Parathyroid adenoma (tissue), 2 donors: ENCODE measurements around the gene BANK1.

Experiments used
- H2AFZ ChIP-seq: fragments of 300-600 bp; sonication (generic); one replicate; pipeline ENCODE4 v1.7.0; 2017; ENCODE audit warnings: antibody characterized with exemption, mild to moderate bottlenecking
- H3K27ac ChIP-seq: fragments of 300-600 bp; sonication (generic); one replicate; pipeline ENCODE4 v1.7.0; 2017
- H3K27me3 ChIP-seq: fragments of 300-600 bp; sonication (generic); one replicate; pipeline ENCODE4 v1.7.0; 2017; ENCODE audit warnings: low read length; ENCODE audit not compliant: control insufficient read depth, insufficient read depth
- H3K36me3 ChIP-seq: fragments of 300-600 bp; sonication (generic); one replicate; pipeline ENCODE4 v1.7.0; 2017; ENCODE audit warnings: low read length; ENCODE audit not compliant: control insufficient read depth, insufficient read depth
- H3K4me1 ChIP-seq: fragments of 300-600 bp; sonication (generic); one replicate; pipeline ENCODE4 v1.7.0; 2017; ENCODE audit warnings: control low read depth
- H3K4me2 ChIP-seq: fragments of 300-600 bp; sonication (generic); one replicate; pipeline ENCODE4 v1.7.0; 2017; ENCODE audit warnings: low read length
- H3K4me3 ChIP-seq: fragments of 300-600 bp; sonication (generic); one replicate; pipeline ENCODE4 v1.7.0; 2017; ENCODE audit warnings: low read depth, low read length
- H3K79me2 ChIP-seq: fragments of 300-600 bp; sonication (generic); one replicate; pipeline ENCODE4 v1.7.0; 2017; ENCODE audit warnings: control low read depth
- H3K9ac ChIP-seq: fragments of 300-600 bp; sonication (generic); one replicate; pipeline ENCODE4 v1.7.0; 2017; ENCODE audit warnings: mild to moderate bottlenecking
- H3K9me3 ChIP-seq: fragments of 300-600 bp; sonication (generic); one replicate; pipeline ENCODE4 v1.7.0; 2017; ENCODE audit warnings: low read length; ENCODE audit not compliant: control insufficient read depth
- CTCF ChIP-seq: fragments of 300-600 bp; sonication (generic); IDR thresholded peaks from one replicate; pipeline ENCODE4 v1.7.0; 2017; ENCODE audit warnings: antibody characterized with exemption, mild to moderate bottlenecking
- donor health status: primary hyperparathyroidism.

BANK1 gene

GRCh38 chr4:101981756-101982155, 191.2 kb downstream of the BANK1 start:
- H3K4me2 ChIP-seq: no peak overlapping the region
- no peak overlapping the region for H3K27ac ChIP-seq
- no peak overlapping the region for H3K9ac ChIP-seq
- no peaks in the 10 kb centered on the region for H3K27me3 ChIP-seq
- H2AFZ ChIP-seq: no peak overlapping the region
- no peak overlapping the region for H3K4me3 ChIP-seq
- H3K36me3 ChIP-seq: no peaks in the 10 kb centered on the region
- no peaks in the 10 kb centered on the region for H3K79me2 ChIP-seq
- no peaks in the 10 kb centered on the region for H3K4me1 ChIP-seq
- H3K9me3 ChIP-seq: no peaks in the 10 kb centered on the region
- no peak for TF ChIP-seq CTCF

- Histone ChIP-seq H3K4me3 (no peak overlapping the region), H3K9ac (no peak overlapping the region), H3K9me3 (no peaks in the 10 kb centered on the region), H2AFZ (no peak overlapping the region), H3K4me2 (no peak overlapping the region), H3K4me1 (no peaks in the 10 kb centered on the region), H3K36me3 (no peaks in the 10 kb centered on the region), H3K27ac (no peak overlapping the region), H3K27me3 (no peaks in the 10 kb centered on the region), H3K79me2 (no peaks in the 10 kb centered on the region)
- TF ChIP-seq CTCF: no peak
These were observed 193.3 kb downstream of the BANK1 start for GRCh38 chr4:101983835-101984234.

- Histone ChIP-seq H3K4me3 (no peak overlapping the region), H3K27ac (no peak overlapping the region), H3K4me1 (no peaks in the 10 kb centered on the region), H2AFZ (no peak overlapping the region), H3K27me3 (no peaks in the 10 kb centered on the region), H3K9ac (no peak overlapping the region), H3K79me2 (no peaks in the 10 kb centered on the region), H3K9me3 (no peaks in the 10 kb centered on the region), H3K36me3 (no peaks in the 10 kb centered on the region), H3K4me2 (no peak overlapping the region)
- no peak for TF ChIP-seq CTCF
These were observed 197.2 kb downstream of the BANK1 start for GRCh38 chr4:101987623-101988243.

- H2AFZ ChIP-seq: no peak overlapping the region
- H3K4me3 ChIP-seq: no peak overlapping the region
- no peaks in the 10 kb centered on the region for H3K36me3 ChIP-seq
- no peaks in the 10 kb centered on the region for H3K27me3 ChIP-seq
- no peak overlapping the region for H3K27ac ChIP-seq
- H3K9me3 ChIP-seq: no peaks in the 10 kb centered on the region
- H3K79me2 ChIP-seq: no peaks in the 10 kb centered on the region
- no peaks in the 10 kb centered on the region for H3K4me1 ChIP-seq
- H3K4me2 ChIP-seq: no peak overlapping the region
- no peak overlapping the region for H3K9ac ChIP-seq
- TF ChIP-seq CTCF: no peak
These were observed 199.0 kb downstream of the BANK1 start for GRCh38 chr4:101989551-101989950.

- Histone ChIP-seq H3K9me3 (no peaks in the 10 kb centered on the region), H3K4me1 (no peaks in the 10 kb centered on the region), H3K27ac (no peak overlapping the region), H3K27me3 (no peaks in the 10 kb centered on the region), H3K9ac (no peak overlapping the region), H3K36me3 (no peaks in the 10 kb centered on the region), H3K4me3 (no peak overlapping the region), H2AFZ (no peak overlapping the region), H3K4me2 (no peak overlapping the region), H3K79me2 (no peaks in the 10 kb centered on the region)
- TF ChIP-seq CTCF: no peak
These were observed 201.9 kb downstream of the BANK1 start for GRCh38 chr4:101992446-101992845.
